Stomach (tissue), 4 donors: Measurements from ENCODE around the gene BET1L.

Experiments
- EP300 ChIP-seq: sonication (generic); formaldehyde crosslinking; IDR thresholded peaks from one replicate; pipeline ENCODE4 v1.6.1; 2017; ENCODE audit warnings: antibody characterized with exemption
- POLR2AphosphoS5 ChIP-seq, 3 donors: sonication (generic); formaldehyde crosslinking; IDR thresholded peaks; one replicate each; pipeline ENCODE4 v1.6.1; 2016; ENCODE audit warnings: antibody characterized with exemption in 3 of 3
- TF ChIP-seq, protein P1 (sequence below), 7 experiments: fragments of 450-650 bp in 4 of 7; fragments of 200-600 bp in 3 of 7; sonication (generic) in 3 of 7; IDR thresholded peaks; one replicate each; pipeline ENCODE4 v1.5.1; 2016 to 2019; ENCODE audit warnings: antibody characterized with exemption in 7 of 7, control low read depth in 2 of 7, mild to moderate bottlenecking in 1 of 7

DNA sequence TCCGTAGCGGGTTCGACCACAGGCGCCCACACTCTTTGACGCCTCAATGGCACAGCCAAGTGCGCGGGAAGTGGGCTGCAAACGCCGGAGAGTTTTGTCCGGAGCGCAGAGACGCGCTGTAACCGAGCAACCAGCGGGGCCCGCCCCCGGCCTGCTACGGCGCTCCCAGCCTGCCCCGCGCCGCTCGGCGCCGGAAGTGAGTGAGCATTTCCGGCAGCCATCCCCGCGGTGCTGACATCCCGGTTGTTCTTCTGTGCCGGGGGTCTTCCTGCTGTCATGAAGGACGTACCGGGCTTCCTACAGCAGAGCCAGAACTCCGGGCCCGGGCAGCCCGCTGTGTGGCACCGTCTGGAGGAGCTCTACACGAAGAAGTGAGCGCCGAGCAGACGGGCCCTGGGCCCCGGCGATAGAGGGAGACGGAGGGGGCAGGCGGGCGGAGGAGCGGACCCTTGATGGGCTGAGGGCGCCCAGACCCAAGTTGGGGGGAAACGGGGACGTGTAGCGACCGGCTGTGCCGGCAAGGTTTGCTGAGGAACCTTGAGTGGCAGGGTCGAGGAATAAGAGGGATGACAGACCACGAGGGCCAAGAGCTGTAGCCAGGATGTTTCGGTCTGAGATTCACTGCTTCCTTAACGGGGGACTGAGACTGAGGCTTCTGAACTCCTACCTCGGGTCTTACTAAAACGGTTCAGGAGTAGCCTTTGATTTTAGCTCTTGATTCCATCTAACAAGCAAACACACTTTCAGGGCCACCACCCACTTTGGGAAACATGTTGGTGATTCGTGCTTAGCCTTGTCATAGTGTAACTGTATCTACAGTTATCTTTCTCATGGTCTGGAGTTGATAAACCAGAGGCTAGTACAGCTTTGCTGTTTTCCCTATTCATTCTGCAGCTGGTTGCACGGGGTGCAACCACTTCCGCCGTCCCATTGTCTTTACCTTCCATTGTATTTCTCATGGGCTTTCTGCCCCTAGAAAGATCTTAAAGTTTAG, 29.9 kb upstream of the BET1L start, which contains the start of gene PSMD13:
- TF ChIP-seq EP300 (no peak), POLR2AphosphoS5 (IDR thresholded peaks at IDR 0.05) (peak; percentile 69 to 79 (median 76))
- TF ChIP-seq, protein P1, sequence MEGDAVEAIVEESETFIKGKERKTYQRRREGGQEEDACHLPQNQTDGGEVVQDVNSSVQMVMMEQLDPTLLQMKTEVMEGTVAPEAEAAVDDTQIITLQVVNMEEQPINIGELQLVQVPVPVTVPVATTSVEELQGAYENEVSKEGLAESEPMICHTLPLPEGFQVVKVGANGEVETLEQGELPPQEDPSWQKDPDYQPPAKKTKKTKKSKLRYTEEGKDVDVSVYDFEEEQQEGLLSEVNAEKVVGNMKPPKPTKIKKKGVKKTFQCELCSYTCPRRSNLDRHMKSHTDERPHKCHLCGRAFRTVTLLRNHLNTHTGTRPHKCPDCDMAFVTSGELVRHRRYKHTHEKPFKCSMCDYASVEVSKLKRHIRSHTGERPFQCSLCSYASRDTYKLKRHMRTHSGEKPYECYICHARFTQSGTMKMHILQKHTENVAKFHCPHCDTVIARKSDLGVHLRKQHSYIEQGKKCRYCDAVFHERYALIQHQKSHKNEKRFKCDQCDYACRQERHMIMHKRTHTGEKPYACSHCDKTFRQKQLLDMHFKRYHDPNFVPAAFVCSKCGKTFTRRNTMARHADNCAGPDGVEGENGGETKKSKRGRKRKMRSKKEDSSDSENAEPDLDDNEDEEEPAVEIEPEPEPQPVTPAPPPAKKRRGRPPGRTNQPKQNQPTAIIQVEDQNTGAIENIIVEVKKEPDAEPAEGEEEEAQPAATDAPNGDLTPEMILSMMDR (IDR thresholded peaks at IDR 0.05), result peak in 2 of 7 experiments; percentile 5 to 30
